Hepatocyte (in vitro differentiated cells): ENCODE results near the gene CPNE1. TPM values are rescaled to one million over a fixed set of nuclear protein-coding genes. Genes with fewer than 3 reads are reported as not detected.

Experiments
- DNase-seq: peaks from one replicate; pipeline ENCODE4 v3.0.0-alpha.2; 2016; ENCODE audit warnings: low spot score
- H2AFZ ChIP-seq: fragments of 200-600 bp; sonication (generic); 2 replicates; pipeline ENCODE4 v1.6.0; 2016; ENCODE audit warnings: antibody characterized with exemption, mild to moderate bottlenecking
- H3K27ac ChIP-seq: fragments of 200-600 bp; sonication (generic); 2 replicates; pipeline ENCODE4 v1.5.1; 2016; ENCODE audit warnings: mild to moderate bottlenecking
- H3K27me3 ChIP-seq: fragments of 200-600 bp; sonication (generic); 2 replicates; pipeline ENCODE4 v1.6.1; 2016
- H3K36me3 ChIP-seq: fragments of 200-600 bp; sonication (generic); replicated peaks from 2 replicates; pipeline ENCODE4 v1.5.1; 2016; ENCODE audit warnings: low read depth; ENCODE audit not compliant: insufficient read depth
- H3K4me1 ChIP-seq: fragments of 200-600 bp; sonication (generic); 2 replicates; pipeline ENCODE4 v1.5.1; 2016; ENCODE audit warnings: mild to moderate bottlenecking, moderate library complexity; ENCODE audit not compliant: insufficient read depth
- H3K4me2 ChIP-seq: fragments of 200-600 bp; sonication (generic); 2 replicates; pipeline ENCODE4 v1.6.0; 2016
- H3K4me3 ChIP-seq: fragments of 200-600 bp; sonication (generic); 2 replicates; pipeline ENCODE4 v1.5.1; 2016; ENCODE audit warnings: mild to moderate bottlenecking
- H3K79me2 ChIP-seq: fragments of 200-600 bp; sonication (generic); 2 replicates; pipeline ENCODE4 v1.6.0; 2017; ENCODE audit warnings: mild to moderate bottlenecking
- H3K9me2 ChIP-seq: fragments of 200-600 bp; sonication (generic); replicated peaks from 2 replicates; pipeline ENCODE4 v1.6.0; 2017; ENCODE audit warnings: mild to moderate bottlenecking; ENCODE audit not compliant: insufficient read depth
- H3K9me3 ChIP-seq: fragments of 200-600 bp; sonication (generic); 2 replicates; pipeline ENCODE4 v1.5.1; 2016; ENCODE audit warnings: low read depth, mild to moderate bottlenecking
- H4K20me1 ChIP-seq: fragments of 200-600 bp; sonication (generic); 2 replicates; pipeline ENCODE4 v1.6.0; 2016; ENCODE audit warnings: mild to moderate bottlenecking; ENCODE audit not compliant: insufficient read depth, poor library complexity, severe bottlenecking
- CTCF ChIP-seq: fragments of 200-600 bp; sonication (generic); IDR thresholded peaks from 2 replicates; pipeline ENCODE4 v1.5.1; 2016; ENCODE audit warnings: antibody characterized with exemption, mild to moderate bottlenecking; ENCODE audit not compliant: poor library complexity
- EZH2 ChIP-seq: fragments of 200-600 bp; sonication (generic); IDR thresholded peaks from 2 replicates; pipeline ENCODE4 v1.6.1; 2016; ENCODE audit warnings: antibody characterized with exemption, mild to moderate bottlenecking, borderline replicate concordance
- EZH2phosphoT487 ChIP-seq: fragments of 200-600 bp; sonication (generic); IDR thresholded peaks from one replicate; pipeline ENCODE4 v1.6.1; 2018; ENCODE audit warnings: antibody characterized with exemption, mild to moderate bottlenecking, low read depth, moderate library complexity; ENCODE audit not compliant: unreplicated experiment, severe bottlenecking
- WGBS: methylation state at CpG from one replicate; pipeline ENCODE4 v1.1.6; 2016; ENCODE audit warnings: low lambda C conversion rate; ENCODE audit errors: missing lambda C conversion rate; 5-methylcytosine and 5-hydroxymethylcytosine counted together
- polyA plus RNA-seq: library from polyadenylated mRNA; unstranded; fragments of >200 nt; fragmentation: Nextera tagmentation; extraction: Ambion mirVana; gene quantifications from 2 replicates; pipeline ENCODE4 v1.2.1, GENCODE V29; 2016
- total RNA-seq: library from RNA; depleted of rRNA; stranded (reverse); fragments of >200 nt; gene quantifications from 2 replicates; pipeline ENCODE4 v1.2.3, GENCODE V29; 2014

CPNE1 gene
- total and polyA plus RNA-seq, 2 experiments from 2014 or later = 68.9 to 93.4 TPM

- H3K9me3 ChIP-seq = no peaks in the 10 kb centered on the region
- peaks cover 19% of the 10 kb centered on the region for H3K4me1 ChIP-seq
- no peak overlapping the region for H3K4me2 ChIP-seq
- H3K27me3 ChIP-seq = no peaks in the 10 kb centered on the region
- peaks cover 100% of the 10 kb centered on the region for H3K79me2 ChIP-seq
- H3K4me3 ChIP-seq = no peak overlapping the region
- H3K36me3 ChIP-seq = no peaks in the 10 kb centered on the region
- H3K9me2 ChIP-seq = no peaks in the 10 kb centered on the region
- peaks cover 97% of the 10 kb centered on the region for H4K20me1 ChIP-seq
- no peak overlapping the region for H2AFZ ChIP-seq
- no peak for DNase-seq
- TF ChIP-seq EZH2 (no peak), CTCF (no peak), EZH2phosphoT487 (no peak)
- no peak overlapping the region for H3K27ac ChIP-seq
- WGBS = 93% methylated on average over 4 of the region's 4 CpGs
Observed at GRCh38 chr20:35653893-35654292, 10.8 kb downstream of the CPNE1 start.

GRCh38 chr20:35653430-35653734 is 11.3 kb downstream of the CPNE1 start:
- no peak for TF ChIP-seq CTCF
- TF ChIP-seq EZH2 = no peak
- no peak for TF ChIP-seq EZH2phosphoT487

GRCh38 chr20:35652641-35653429 is 11.9 kb downstream of the CPNE1 start:
- H3K27ac ChIP-seq = no peak overlapping the region
- H3K4me1 ChIP-seq = peaks cover 11% of the 10 kb centered on the region
- WGBS = 98% methylated on average over 13 of the region's 13 CpGs
- TF ChIP-seq CTCF = no peak
- no peak for TF ChIP-seq EZH2
- TF ChIP-seq EZH2phosphoT487 = no peak
- H3K36me3 ChIP-seq = no peaks in the 10 kb centered on the region
- no peaks in the 10 kb centered on the region for H3K27me3 ChIP-seq
- peaks cover 100% of the 10 kb centered on the region for H3K79me2 ChIP-seq
- H4K20me1 ChIP-seq = peaks cover 96% of the 10 kb centered on the region
- no peak overlapping the region for H3K4me3 ChIP-seq
- H3K9me3 ChIP-seq = no peaks in the 10 kb centered on the region
- no peak overlapping the region for H3K4me2 ChIP-seq
- no peaks in the 10 kb centered on the region for H3K9me2 ChIP-seq
- no peak for DNase-seq
- no peak overlapping the region for H2AFZ ChIP-seq

More at GRCh38 chr20:35653430-35653734, 11.3 kb downstream of the CPNE1 start:
- 100% methylated on average over 3 of the region's 3 CpGs for WGBS
- Histone ChIP-seq H3K79me2 (peaks cover 100% of the 10 kb centered on the region), H3K27ac (no peak overlapping the region), H2AFZ (no peak overlapping the region), H3K9me3 (no peaks in the 10 kb centered on the region), H3K9me2 (no peaks in the 10 kb centered on the region), H3K27me3 (no peaks in the 10 kb centered on the region), H4K20me1 (peaks cover 97% of the 10 kb centered on the region), H3K4me2 (no peak overlapping the region), H3K36me3 (no peaks in the 10 kb centered on the region), H3K4me3 (no peak overlapping the region), H3K4me1 (peaks cover 17% of the 10 kb centered on the region)
- DNase-seq = no peak
